Measurements from ENCODE around the gene DCTN5. TPM values are rescaled to one million over a fixed set of nuclear protein-coding genes. Genes with fewer than 3 reads are reported as not detected.

The DCTN5 gene
- total RNA-seq, 1 donor from 2014 or later = 42.7 TPM

DNA sequence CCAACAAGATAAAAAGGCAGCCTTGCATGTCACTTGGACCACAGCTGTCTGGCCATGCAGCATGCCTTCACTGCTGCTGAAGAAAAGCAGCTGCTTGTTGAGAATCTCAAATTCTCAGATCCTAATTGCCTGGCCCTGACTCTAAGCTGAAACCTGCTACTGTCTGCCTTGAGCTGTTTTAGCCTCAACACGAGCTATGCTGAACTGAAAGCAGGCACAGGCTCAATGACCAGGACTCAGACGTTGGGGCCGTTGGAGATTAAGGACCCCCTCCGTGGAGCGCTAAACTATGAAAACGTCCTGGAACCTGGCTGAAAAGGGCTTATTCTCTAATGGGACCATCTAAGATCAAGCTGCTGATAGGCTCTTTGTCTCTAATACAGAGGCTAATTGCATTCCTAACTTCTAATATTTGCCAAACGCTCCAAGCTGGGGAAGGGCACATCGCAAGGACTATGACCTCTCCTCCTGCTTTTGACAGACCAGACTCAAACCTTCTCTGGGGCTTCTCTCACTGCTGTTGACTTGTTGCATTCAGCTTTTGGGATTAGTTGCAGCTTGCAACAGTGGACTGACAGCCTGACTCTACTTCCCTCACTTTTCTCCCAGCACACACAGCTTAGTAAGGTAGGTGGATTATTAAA lies 32.8 kb downstream of the DCTN5 start:
- Histone ChIP-seq H3K27ac (no peak overlapping the region), H3K4me3 (no peak overlapping the region), H3K4me1 (peaks cover 4% of the 10 kb centered on the region), H3K9me3 (no peaks in the 10 kb centered on the region), H3K36me3 (peaks cover 29% of the 10 kb centered on the region), H3K27me3 (ENCODE audit: low read depth) (no peaks in the 10 kb centered on the region)
- TF ChIP-seq, protein P1, sequence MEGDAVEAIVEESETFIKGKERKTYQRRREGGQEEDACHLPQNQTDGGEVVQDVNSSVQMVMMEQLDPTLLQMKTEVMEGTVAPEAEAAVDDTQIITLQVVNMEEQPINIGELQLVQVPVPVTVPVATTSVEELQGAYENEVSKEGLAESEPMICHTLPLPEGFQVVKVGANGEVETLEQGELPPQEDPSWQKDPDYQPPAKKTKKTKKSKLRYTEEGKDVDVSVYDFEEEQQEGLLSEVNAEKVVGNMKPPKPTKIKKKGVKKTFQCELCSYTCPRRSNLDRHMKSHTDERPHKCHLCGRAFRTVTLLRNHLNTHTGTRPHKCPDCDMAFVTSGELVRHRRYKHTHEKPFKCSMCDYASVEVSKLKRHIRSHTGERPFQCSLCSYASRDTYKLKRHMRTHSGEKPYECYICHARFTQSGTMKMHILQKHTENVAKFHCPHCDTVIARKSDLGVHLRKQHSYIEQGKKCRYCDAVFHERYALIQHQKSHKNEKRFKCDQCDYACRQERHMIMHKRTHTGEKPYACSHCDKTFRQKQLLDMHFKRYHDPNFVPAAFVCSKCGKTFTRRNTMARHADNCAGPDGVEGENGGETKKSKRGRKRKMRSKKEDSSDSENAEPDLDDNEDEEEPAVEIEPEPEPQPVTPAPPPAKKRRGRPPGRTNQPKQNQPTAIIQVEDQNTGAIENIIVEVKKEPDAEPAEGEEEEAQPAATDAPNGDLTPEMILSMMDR (IDR thresholded peaks at IDR 0.05) = no peak
- ATAC-seq = no peak
- no peak for DNase-seq
- intact Hi-C loops (cut with DNase I) = no loop called here

DNA sequence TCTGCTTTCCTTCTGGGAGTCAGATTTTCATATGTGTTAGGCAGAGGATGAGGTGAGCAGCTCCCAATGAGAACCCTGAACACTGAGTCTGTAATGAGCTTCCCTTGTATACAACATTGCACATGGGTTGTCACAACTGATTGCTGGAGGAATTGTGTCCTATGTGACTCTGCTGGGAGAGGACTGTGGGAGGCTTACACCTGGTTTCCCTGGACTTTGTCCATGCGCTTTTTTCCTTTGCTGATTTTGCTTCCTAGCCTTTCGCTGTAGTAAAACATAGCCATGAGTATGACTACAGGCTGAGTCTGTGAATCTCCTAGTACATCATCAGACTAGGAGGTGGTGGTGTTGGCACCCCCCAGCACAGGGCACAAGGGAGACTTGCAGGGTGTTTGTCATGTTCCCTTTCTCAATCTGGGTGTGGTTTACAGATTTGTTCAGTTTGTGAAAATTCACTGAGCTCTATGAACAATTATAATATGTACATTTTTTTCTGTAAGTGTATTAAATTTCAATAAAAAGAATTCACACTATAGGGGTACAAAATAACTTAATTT lies 35.7 kb downstream of the DCTN5 start:
- DNase-seq (no peak), ATAC-seq (no peak)
- Histone ChIP-seq H3K9me3 (no peaks in the 10 kb centered on the region), H3K27me3 (ENCODE audit: low read depth) (no peaks in the 10 kb centered on the region), H3K4me3 (no peak overlapping the region), H3K4me1 (peaks cover 9% of the 10 kb centered on the region), H3K36me3 (peaks cover 11% of the 10 kb centered on the region), H3K27ac (no peak overlapping the region)
- intact Hi-C loops (cut with DNase I) = no loop called here
- TF ChIP-seq, protein P1 (IDR thresholded peaks at IDR 0.05) = no peak

DNA sequence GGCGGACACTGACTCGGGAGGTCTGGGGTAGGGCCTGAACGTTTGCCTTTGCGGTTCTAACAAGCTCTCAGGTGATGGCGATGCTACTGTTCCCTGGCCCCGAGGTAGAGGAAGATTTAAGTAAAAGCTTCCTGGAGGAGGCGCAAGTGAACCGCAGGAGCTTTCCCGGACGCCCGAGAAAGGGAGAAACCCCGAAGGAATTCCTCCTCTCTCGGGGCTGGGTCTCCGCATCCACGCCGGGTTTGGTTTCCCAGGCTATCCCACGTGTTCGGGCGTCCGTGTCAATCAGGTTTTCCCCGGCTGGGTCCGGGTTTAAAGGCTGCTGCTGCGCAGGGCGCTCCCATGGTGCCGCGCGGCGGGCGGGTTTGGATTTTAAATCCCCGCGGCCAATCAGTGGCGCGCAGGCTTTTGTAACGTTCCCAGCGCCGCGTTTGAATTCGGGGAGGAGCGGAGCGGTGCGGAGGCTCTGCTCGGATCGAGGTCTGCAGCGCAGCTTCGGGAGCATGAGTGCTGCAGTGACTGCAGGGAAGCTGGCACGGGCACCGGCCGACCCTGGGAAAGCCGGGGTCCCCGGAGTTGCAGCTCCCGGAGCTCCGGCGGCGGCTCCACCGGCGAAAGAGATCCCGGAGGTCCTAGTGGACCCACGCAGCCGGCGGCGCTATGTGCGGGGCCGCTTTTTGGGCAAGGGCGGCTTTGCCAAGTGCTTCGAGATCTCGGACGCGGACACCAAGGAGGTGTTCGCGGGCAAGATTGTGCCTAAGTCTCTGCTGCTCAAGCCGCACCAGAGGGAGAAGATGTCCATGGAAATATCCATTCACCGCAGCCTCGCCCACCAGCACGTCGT lies 37.4 kb downstream of the DCTN5 start, which contains the start of gene PLK1:
Gene PLK1, plus strand, starts transcription at position 460 of the 844 bp plus-strand sequence. Its CDS starts 44 bp downstream, at position 504.
- Histone ChIP-seq H3K36me3 (peaks cover 20% of the 10 kb centered on the region), H3K9me3 (no peaks in the 10 kb centered on the region), H3K4me1 (peaks cover 9% of the 10 kb centered on the region), H3K27ac (no peak within 1 kb of the TSS), H3K4me3 (peak within 1 kb of the TSS; percentile 64), H3K27me3 (ENCODE audit: low read depth) (no peaks in the 10 kb centered on the region)
- TF ChIP-seq, protein P1 (IDR thresholded peaks at IDR 0.05) = peak; percentile 14
- DNase-seq (peak; percentile 87), ATAC-seq (peak; percentile 94 to 97)
- intact Hi-C loops (cut with DNase I) = no loop called here

DNA sequence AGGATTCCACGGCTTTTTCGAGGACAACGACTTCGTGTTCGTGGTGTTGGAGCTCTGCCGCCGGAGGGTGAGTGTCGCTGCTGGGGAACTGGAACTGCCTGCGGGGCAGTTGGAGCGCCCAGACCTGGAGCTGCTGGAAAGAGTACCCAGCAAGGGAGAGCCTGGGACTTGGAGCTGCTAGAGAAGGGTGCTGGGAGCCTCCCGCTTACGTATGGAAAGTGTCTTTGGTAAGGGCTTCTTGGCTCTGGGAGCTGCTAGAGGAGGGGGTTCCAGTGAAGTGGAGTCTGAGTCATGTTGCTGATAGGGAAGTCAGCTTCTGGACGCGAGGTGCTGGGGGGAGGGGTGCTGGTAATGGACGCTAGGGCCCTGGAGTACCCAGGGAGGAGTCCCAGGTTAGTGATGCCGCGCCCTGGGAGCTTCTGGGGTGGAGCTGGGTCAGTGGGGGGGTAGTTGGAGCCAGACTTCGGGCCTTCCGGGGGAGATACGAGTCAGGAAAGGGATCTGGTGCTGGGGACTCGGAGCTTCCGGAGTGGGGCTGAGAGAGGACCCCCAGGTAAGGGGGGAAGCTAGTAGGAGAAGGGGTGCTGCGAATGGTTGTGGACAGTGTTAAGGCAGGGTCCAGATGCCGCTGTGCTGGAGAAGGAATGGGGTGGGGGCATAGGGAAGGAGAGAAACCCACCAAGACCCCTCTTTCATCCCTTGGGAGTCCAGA lies 38.2 kb downstream of the DCTN5 start:
- H3K27ac ChIP-seq = no peak overlapping the region
- no peaks in the 10 kb centered on the region for H3K27me3 ChIP-seq (ENCODE audit: low read depth)
- ATAC-seq = peak; percentile 9 to 24
- DNase-seq = peak; percentile 61
- H3K4me3 ChIP-seq = peak overlapping the region; percentile 64
- H3K4me1 ChIP-seq = peaks cover 9% of the 10 kb centered on the region
- intact Hi-C loops (cut with DNase I) = no loop called here
- no peaks in the 10 kb centered on the region for H3K9me3 ChIP-seq
- H3K36me3 ChIP-seq = peaks cover 28% of the 10 kb centered on the region
- TF ChIP-seq, protein P1 (IDR thresholded peaks at IDR 0.05) = no peak

DNA sequence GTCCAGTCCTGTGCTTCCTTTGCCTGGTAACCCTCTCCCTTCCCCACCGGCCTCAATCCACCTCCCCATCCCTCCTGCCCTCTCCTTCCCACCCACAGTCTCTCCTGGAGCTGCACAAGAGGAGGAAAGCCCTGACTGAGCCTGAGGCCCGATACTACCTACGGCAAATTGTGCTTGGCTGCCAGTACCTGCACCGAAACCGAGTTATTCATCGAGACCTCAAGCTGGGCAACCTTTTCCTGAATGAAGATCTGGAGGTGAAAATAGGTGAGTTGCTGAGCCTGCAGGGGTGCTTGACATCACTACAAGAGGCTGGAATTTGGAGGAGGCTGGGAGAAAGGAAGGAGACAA lies 38.7 kb downstream of the DCTN5 start:
- no peaks in the 10 kb centered on the region for H3K27me3 ChIP-seq (ENCODE audit: low read depth)
- no peaks in the 10 kb centered on the region for H3K9me3 ChIP-seq
- intact Hi-C loops (cut with DNase I) = no loop called here
- H3K4me3 ChIP-seq = no peak overlapping the region
- peaks cover 30% of the 10 kb centered on the region for H3K36me3 ChIP-seq
- ATAC-seq = no peak
- TF ChIP-seq, protein P1 (IDR thresholded peaks at IDR 0.05) = no peak
- DNase-seq = no peak
- H3K4me1 ChIP-seq = peaks cover 9% of the 10 kb centered on the region
- no peak overlapping the region for H3K27ac ChIP-seq

Measured in lower lobe of right lung (tissue), 2 donors.